ENCODE measurements around the gene FASTK. TPM values are rescaled to one million over a fixed set of nuclear protein-coding genes. Genes with fewer than 3 reads are reported as not detected.
"Not testable (repeated sequence)": the region's sequence is repeated elsewhere in the genome, so short reads cannot be mapped to it uniquely, and the experiment has no call there.

FASTK gene
- total and polyA plus RNA-seq, 3 donors from 2014 or later: 60.3 to 124 (median 114) TPM

DNA sequence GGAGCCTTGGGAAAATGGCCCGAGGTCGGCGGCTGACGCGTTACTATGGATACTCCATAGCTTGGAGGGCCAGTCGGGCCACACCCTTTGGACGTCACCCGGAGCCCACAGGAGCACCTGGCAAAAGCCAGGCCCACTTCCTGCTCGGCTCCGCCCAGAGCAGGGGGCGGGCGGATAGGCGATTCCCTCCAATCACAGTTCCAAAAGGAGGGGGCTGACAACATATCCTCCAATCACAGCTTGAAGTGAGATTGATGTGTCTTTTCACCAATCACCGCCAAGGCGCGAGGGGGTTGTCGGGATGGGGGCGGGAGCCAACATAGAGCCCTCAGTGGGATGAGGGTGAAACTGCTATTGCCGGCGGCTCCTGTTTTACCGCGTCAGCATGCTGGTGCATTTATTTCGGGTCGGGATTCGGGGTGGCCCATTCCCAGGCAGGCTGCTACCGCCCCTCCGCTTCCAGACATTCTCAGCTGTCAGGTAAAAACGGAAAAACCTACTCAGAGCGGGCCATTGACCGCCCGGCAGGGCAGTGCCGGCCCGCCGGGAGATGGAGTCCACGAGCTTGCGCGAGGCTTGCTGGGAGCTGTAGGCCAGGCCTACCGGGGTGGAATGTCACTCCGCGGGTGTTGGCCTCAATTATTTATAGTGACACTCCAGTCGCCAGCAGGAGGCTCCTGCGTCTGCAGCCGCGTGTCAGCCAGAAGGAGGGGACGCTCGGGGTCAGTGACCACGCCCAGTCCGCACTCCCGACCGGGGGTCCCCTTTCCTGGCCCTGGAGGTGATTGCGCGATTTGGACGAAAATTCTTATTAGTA is 52.3 kb downstream of the FASTK start, which contains the start of gene ABCB8:
TSS of gene ABCB8 (plus strand) at position 320 of the 817 bp plus-strand sequence. CDS start at position 386, 66 bp downstream.
- Histone ChIP-seq H3K27ac (peak within 1 kb of the TSS; percentile 66 to 77), H3K9me3 (no peaks in the 10 kb centered on the region), H3K4me1 (peaks cover 7% of the 10 kb centered on the region), H3K36me3 (ENCODE audit: low read depth, missing control alignments) (no peaks in the 10 kb centered on the region), H3K27me3 (no peaks in the 10 kb centered on the region), H3K4me3 (peak within 1 kb of the TSS; percentile 64 to 87)
- TF ChIP-seq POLR2A (IDR thresholded peaks at IDR 0.05): no peak
- TF ChIP-seq, protein P1, sequence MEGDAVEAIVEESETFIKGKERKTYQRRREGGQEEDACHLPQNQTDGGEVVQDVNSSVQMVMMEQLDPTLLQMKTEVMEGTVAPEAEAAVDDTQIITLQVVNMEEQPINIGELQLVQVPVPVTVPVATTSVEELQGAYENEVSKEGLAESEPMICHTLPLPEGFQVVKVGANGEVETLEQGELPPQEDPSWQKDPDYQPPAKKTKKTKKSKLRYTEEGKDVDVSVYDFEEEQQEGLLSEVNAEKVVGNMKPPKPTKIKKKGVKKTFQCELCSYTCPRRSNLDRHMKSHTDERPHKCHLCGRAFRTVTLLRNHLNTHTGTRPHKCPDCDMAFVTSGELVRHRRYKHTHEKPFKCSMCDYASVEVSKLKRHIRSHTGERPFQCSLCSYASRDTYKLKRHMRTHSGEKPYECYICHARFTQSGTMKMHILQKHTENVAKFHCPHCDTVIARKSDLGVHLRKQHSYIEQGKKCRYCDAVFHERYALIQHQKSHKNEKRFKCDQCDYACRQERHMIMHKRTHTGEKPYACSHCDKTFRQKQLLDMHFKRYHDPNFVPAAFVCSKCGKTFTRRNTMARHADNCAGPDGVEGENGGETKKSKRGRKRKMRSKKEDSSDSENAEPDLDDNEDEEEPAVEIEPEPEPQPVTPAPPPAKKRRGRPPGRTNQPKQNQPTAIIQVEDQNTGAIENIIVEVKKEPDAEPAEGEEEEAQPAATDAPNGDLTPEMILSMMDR (IDR thresholded peaks at IDR 0.05): peak; percentile 37 to 48 (median 46)
- DNase-seq: peak; percentile 99
- intact Hi-C loops (cut with DNase I; ENCODE audit: low total_unique reads): no loop called here
- 0% methylated on average over 20 to 53 of the region's 53 CpGs for WGBS, 2 donors

GRCh38 chr7:151027728-151028130 is 52.9 kb downstream of the FASTK start:
- WGBS, 2 donors: 12 to 15% methylated on average over 16 of the region's 16 CpGs
- intact Hi-C loops (cut with DNase I; ENCODE audit: low total_unique reads): not testable (repeated sequence)

GRCh38 chr7:151026771-151027727 is 53.6 kb downstream of the FASTK start:
- H3K9me3 ChIP-seq; intact Hi-C loops (cut with DNase I; ENCODE audit: low total_unique reads); H3K27ac ChIP-seq; H3K27me3 ChIP-seq; DNase-seq; H3K36me3 ChIP-seq (ENCODE audit: low read depth, missing control alignments); H3K4me1 ChIP-seq: not testable (repeated sequence)
- WGBS, 2 donors: 46 to 51% methylated on average over 19 of the region's 19 CpGs
- peak overlapping the region in 1 of 2 donors; percentile 64 for H3K4me3 ChIP-seq

More at GRCh38 chr7:151027728-151028130, 52.9 kb downstream of the FASTK start:
- not testable (repeated sequence) for DNase-seq; H3K4me1 ChIP-seq; H3K9me3 ChIP-seq; H3K27me3 ChIP-seq; H3K36me3 ChIP-seq (ENCODE audit: low read depth, missing control alignments)
- Histone ChIP-seq H3K27ac (peak overlapping the region; percentile 31 to 51), H3K4me3 (peak overlapping the region; percentile 64 to 87)

Other genes with a start within 250 kb of the FASTK start
- 1 to 10 TPM; 2.8 to 4.5 TPM for gene AOC1, start 228.3 kb downstream of the FASTK start, total RNA-seq
- 6.2 TPM for gene AOC1, start 228.3 kb downstream of the FASTK start, polyA plus RNA-seq (ENCODE audit: insufficient read depth, low read depth, low replicate concordance)
- gene KCNH2, start 102.5 kb downstream of the FASTK start, total RNA-seq: 100 to 1,000 TPM; 230 to 247 TPM
- gene KCNH2, start 102.5 kb downstream of the FASTK start, polyA plus RNA-seq (ENCODE audit: insufficient read depth, low read depth, low replicate concordance): 82.5 TPM
- gene NOS3, start 89.8 kb downstream of the FASTK start, total RNA-seq: 10 to 100 TPM; 25.0 to 36.6 TPM
- gene NOS3, start 89.8 kb downstream of the FASTK start, polyA plus RNA-seq (ENCODE audit: insufficient read depth, low read depth, low replicate concordance): 19.5 TPM
- 10 to 100 TPM; 14.9 to 29.7 TPM for gene ATG9B, start 56.3 kb downstream of the FASTK start, total RNA-seq
- 24.8 TPM for gene ATG9B, start 56.3 kb downstream of the FASTK start, polyA plus RNA-seq (ENCODE audit: insufficient read depth, low read depth, low replicate concordance)
- gene ABCB8, start 52.4 kb downstream of the FASTK start, total RNA-seq: 10 to 100 TPM; 59.6 to 76.8 TPM
- 34.9 TPM for gene ABCB8, start 52.4 kb downstream of the FASTK start, polyA plus RNA-seq (ENCODE audit: insufficient read depth, low read depth, low replicate concordance)
- 10 to 100 TPM; 27.5 to 37.9 TPM for gene ASIC3, start 32.3 kb downstream of the FASTK start, total RNA-seq
- gene ASIC3, start 32.3 kb downstream of the FASTK start, polyA plus RNA-seq (ENCODE audit: insufficient read depth, low read depth, low replicate concordance): 20.8 TPM
- 10 to 100 TPM; 10.5 to 15.4 TPM for gene CDK5, start 22.9 kb downstream of the FASTK start, total RNA-seq
- gene CDK5, start 22.9 kb downstream of the FASTK start, polyA plus RNA-seq (ENCODE audit: insufficient read depth, low read depth, low replicate concordance): 7.1 TPM
- 100 to 1,000 TPM; 147 to 153 TPM for gene SLC4A2, start 21.2 kb downstream of the FASTK start, total RNA-seq
- gene SLC4A2, start 21.2 kb downstream of the FASTK start, polyA plus RNA-seq (ENCODE audit: insufficient read depth, low read depth, low replicate concordance): 68.9 TPM
- 10 to 100 TPM; 63.2 to 68.7 TPM for gene TMUB1, start 2.7 kb upstream of the FASTK start, total RNA-seq
- 30.8 TPM for gene TMUB1, start 2.7 kb upstream of the FASTK start, polyA plus RNA-seq (ENCODE audit: insufficient read depth, low read depth, low replicate concordance)
- gene AGAP3, start 5.7 kb upstream of the FASTK start, total RNA-seq: 10 to 100 TPM; 65.6 to 90.5 TPM
- 44.1 TPM for gene AGAP3, start 5.7 kb upstream of the FASTK start, polyA plus RNA-seq (ENCODE audit: insufficient read depth, low read depth, low replicate concordance)
- gene GBX1, start 86.9 kb upstream of the FASTK start, total RNA-seq: 10 to 100 TPM in 1 of 2 donors, 1 to 10 TPM in 1; 2.9 to 15.6 TPM
- gene GBX1, start 86.9 kb upstream of the FASTK start, polyA plus RNA-seq (ENCODE audit: insufficient read depth, low read depth, low replicate concordance): 7.2 TPM
- under 1 TPM in 1 of 2 donors, not detected in 1; 0.39 TPM for gene ASB10, start 106.4 kb upstream of the FASTK start, total RNA-seq
- 0.18 TPM for gene ASB10, start 106.4 kb upstream of the FASTK start, polyA plus RNA-seq (ENCODE audit: insufficient read depth, low read depth, low replicate concordance)
- gene H2BK1, start 129.7 kb upstream of the FASTK start, total RNA-seq: not detected
- gene H2BK1, start 129.7 kb upstream of the FASTK start, polyA plus RNA-seq (ENCODE audit: insufficient read depth, low read depth, low replicate concordance): not detected
- 10 to 100 TPM; 44.4 to 49.4 TPM for gene ABCF2, start 146.4 kb upstream of the FASTK start, total RNA-seq
- 54.3 TPM for gene ABCF2, start 146.4 kb upstream of the FASTK start, polyA plus RNA-seq (ENCODE audit: insufficient read depth, low read depth, low replicate concordance)
- 10 to 100 TPM; 66.5 to 70.5 TPM for gene CHPF2, start 151.7 kb upstream of the FASTK start, total RNA-seq
- 22.6 TPM for gene CHPF2, start 151.7 kb upstream of the FASTK start, polyA plus RNA-seq (ENCODE audit: insufficient read depth, low read depth, low replicate concordance)
- 100 to 1,000 TPM in 1 of 2 donors, 10 to 100 TPM in 1; 94.0 to 122 TPM for gene SMARCD3, start 167.9 kb upstream of the FASTK start, total RNA-seq
- 55.1 TPM for gene SMARCD3, start 167.9 kb upstream of the FASTK start, polyA plus RNA-seq (ENCODE audit: insufficient read depth, low read depth, low replicate concordance)

Data from testis (tissue), 3 donors.